SKM-1 treated with dmso at 0.1 percent for 144 hours (cell line): ENCODE measurements around the gene TLL2.

ENCODE experiments used
- DNase-seq: peaks from one replicate; lab custom pipeline; 2025; ENCODE audit not compliant: unreplicated experiment; lab: John Stamatoyannopoulos, UW

Gene TLL2

DNA sequence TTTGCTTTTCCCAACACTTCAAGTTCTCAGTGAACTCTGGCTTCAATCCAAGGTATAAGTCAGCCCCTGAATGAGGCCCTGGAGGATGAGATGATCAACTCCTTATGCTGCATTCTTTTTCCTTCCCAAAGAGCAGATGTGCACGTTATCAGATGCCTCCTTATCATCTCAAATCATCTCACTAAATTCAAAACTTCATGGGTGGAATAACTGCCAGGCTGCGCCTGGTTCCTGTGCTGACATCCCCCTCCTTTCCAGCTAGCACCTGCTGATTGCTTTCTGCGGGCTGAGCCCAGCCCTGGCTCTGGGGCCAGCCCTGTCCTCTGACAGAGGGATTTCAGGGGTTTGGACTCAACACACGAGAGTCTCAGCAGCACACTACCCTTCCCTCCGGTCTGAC, 44.9 kb downstream of the TLL2 start:
- DNase-seq, result no peak

- DNase-seq, result no peak
Measured at GRCh38 chr10:96465599-96465998, 48.1 kb downstream of the TLL2 start.

DNA sequence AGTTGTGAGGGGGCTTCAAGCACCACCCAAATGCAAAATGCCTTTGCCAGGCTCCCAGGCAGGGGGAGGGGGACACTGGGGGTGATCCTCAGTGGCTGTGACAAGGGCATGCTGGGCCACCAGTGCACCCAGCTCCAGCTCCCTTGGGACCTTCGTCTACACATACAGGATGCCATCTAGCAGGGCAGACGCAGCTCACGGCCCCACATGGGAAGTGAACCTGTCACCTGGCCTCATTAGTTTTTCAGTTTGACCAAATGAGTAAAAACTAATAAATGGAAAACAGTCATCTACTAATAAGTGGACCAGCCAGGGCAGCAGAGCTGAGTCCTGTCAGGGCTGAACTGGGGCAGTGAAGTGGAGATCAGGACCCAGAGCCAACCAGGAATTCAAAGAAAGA, 50.2 kb downstream of the TLL2 start:
- DNase-seq, result no peak

GRCh38 chr10:96462606-96463151, 51.0 kb downstream of the TLL2 start:
- no peak for DNase-seq

GRCh38 chr10:96460316-96460715, 53.4 kb downstream of the TLL2 start:
- no peak for DNase-seq

DNA sequence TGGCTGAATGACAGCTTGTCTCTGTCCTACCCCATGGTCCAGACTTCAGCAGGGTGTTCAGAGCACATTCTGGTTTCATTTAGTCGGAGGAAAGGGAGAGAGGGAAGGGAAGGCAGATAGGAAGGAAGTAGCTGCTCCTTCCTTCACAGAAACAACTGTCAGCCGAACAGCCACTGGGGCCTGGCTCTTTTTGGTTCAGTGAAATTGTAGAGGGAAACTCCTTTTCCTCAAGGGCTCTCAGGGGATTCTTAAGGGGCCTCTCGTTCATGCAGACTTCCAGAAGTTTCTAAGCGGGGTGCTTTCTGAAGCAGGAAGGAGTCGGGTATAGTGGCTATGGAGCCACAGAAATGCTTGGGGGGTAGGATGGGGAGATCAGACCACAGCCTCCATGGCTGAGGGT, 56.4 kb downstream of the TLL2 start:
- no peak for DNase-seq

- no peak for DNase-seq
Measured at GRCh38 chr10:96456296-96456840, 57.4 kb downstream of the TLL2 start.

- DNase-seq, result no peak
Measured at GRCh38 chr10:96453856-96454583, 59.7 kb downstream of the TLL2 start.

- no peak for DNase-seq
Measured at GRCh38 chr10:96452494-96453153, 61.1 kb downstream of the TLL2 start.

DNA sequence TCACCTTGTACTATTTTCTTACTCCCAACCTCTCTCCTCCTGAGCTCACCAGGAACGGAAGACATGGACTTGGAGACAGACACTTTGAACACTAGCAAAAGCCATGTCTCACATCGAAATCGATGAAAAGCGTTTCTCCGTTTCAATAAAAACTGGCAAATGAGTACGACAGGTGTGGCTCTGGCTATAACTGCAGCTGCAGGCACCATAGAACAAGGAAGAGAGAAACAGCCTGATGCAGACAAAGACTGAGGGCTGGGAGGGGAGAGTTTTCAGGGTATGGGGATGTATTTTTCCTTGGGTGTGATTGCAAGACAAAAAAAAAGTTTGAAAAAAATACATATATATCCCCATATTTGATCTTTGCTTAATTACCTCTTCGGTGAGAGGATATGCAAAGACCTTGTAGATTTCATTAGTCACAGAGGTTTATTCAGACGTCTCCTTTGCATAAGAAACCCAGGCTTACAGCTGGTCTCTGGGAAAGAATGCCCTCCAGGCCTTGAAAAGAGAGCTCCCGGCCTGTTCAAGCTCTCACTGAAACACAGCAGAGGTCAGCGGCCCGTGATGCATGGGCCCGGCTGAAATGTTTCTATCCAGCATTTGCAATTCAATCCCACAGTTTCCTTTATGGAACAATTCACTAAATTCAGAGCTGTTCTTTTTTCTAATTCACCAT, 63.1 kb downstream of the TLL2 start:
- no peak for DNase-seq

- no peak for DNase-seq
Measured at GRCh38 chr10:96448558-96448957, 65.2 kb downstream of the TLL2 start.

GRCh38 chr10:96448021-96448457, 65.7 kb downstream of the TLL2 start:
- no peak for DNase-seq

DNA sequence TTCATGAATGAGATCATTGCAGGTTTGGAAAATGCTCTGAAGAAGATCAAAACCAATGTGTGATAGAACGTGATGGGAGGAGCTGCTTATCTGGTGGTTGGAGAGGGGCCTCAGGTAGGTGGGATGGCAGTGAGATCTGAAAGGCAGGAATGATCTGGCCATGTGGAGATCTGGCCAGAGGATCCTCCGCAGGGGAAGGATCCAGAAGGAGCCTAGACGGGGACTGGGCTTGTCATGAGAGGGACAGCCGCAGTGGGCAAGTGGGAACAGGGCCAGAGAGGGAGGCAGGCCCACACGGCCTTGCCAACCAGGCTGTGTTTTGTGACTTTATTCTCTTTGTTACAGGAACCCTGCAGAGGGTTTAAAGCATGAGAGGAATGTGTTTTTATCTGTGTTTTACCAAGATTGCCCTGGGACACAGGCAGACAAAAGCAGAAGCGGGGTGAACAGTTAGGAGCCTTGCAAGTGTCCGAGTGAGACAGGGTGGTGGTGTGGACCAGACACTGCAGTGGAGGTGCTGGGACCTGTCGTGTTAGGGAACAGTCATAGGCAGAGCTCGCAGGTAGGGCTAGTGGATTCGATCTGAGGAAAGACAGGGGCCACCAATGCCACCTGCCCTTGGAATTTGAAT, 66.6 kb downstream of the TLL2 start:
- DNase-seq, result no peak

DNA sequence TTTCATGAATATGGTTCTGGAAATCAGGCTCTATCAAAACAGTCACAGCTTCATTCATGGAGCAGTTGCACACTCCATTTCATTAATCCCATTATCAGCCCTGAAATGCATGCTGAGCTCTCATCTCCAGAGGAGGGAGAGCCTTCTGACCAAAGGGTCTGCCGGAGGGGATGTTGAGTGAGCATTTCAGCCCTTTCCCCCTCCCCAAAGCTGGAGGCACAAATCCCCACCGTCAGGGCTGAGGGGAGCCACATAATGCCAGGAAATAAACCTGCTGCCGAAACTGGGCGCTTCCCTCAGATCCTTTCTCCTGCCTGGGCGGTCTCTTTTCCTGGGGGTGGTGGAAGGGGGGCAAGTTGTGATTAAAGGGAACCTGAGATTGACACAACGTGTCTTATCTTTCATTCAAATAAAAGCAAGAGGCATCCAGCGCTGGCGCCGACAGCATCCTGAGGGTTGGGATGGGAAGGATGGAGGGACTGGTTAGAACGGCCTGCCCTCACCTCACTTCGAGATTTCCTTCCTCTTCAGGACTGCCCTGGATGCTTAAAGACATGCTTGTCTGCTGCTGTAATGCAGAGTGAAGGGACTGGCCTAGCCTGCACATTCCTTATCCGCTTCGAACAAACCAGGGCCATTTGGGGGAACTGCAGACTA, 71.6 kb downstream of the TLL2 start:
- no peak for DNase-seq

DNA sequence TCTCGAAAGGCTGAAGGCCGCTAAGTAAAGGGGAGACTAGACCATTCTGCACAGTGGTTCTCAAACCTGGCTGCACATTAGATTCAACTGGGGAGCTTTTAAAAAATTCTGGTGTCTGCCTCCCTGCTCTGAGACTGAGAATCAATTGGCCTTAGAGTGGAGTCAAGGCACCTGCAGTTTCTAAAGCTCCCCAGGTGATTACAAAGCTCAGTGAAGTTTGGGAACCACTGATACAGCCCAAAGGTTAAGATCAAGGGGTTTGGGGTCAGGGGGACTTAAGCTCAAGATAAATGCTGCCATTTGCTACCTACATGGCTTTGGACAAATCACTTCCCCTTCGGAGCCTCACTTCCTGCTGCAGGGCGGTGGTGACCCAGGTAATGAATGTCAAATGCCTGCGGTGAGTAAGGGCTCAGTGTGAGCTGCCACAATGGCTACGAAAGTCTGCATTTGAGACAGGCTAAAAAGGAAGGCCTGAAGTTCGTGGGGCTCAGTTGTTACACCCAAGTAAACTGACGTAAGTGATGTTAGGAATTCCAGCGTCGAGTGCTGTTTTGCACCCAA, 72.3 kb downstream of the TLL2 start:
- DNase-seq, result peak; percentile 8

GRCh38 chr10:96440361-96441292, 73.1 kb downstream of the TLL2 start:
- DNase-seq, result peak; percentile 12

DNA sequence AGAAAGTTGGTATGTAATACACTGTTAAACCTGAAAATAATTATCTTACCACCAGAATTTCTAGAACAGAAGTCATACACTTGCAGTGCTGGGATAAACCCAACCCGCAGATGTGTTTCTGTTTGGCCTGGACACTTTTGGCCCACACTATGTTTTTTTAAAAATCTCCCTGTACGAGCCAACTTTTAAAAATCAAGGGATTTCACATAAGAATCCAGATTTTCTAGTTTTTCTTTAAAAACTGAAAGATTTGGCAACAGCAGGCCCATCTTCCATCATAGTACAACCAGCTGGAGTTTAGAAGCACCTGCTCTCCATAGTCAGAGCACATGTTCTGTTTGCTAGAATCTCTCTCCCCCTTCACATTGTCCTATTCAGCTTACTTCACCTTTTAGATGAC, 74.0 kb downstream of the TLL2 start:
- no peak for DNase-seq

DNA sequence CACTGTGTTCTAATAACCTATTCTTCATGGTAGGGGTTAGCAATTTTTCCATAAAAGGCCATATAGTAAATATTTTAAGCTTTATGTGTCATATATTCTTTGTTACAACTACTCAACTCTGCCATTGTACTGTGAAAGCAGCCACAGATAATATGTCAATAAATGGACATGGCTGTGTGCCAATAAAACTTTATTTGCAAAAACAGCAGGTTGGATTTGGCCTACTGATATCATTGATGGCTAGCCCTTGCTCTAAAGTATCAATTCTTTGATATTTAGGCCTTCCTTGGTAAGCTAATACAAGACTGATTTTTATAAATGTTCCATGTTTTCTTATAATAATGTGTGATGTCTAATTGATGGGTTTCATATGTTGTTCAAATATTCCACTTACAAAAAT, 77.7 kb downstream of the TLL2 start:
- no peak for DNase-seq
